SIG-M5 treated with dmso at 0.1 percent for 504 hours (cell line): ENCODE results near the gene HSPH1.
"Not testable (repeated sequence)": the region's sequence is repeated elsewhere in the genome, so short reads cannot be mapped to it uniquely, and the experiment has no call there.

Experiments used
- DNase-seq: peaks from one replicate; lab custom pipeline; 2025; ENCODE audit not compliant: unreplicated experiment; lab: John Stamatoyannopoulos, UW

The HSPH1 gene

GRCh38 chr13:31097911-31098434 is 63.7 kb downstream of the HSPH1 start:
- DNase-seq: not testable (repeated sequence)

- no peak for DNase-seq
These were observed 64.9 kb downstream of the HSPH1 start for GRCh38 chr13:31096654-31097302.

DNA sequence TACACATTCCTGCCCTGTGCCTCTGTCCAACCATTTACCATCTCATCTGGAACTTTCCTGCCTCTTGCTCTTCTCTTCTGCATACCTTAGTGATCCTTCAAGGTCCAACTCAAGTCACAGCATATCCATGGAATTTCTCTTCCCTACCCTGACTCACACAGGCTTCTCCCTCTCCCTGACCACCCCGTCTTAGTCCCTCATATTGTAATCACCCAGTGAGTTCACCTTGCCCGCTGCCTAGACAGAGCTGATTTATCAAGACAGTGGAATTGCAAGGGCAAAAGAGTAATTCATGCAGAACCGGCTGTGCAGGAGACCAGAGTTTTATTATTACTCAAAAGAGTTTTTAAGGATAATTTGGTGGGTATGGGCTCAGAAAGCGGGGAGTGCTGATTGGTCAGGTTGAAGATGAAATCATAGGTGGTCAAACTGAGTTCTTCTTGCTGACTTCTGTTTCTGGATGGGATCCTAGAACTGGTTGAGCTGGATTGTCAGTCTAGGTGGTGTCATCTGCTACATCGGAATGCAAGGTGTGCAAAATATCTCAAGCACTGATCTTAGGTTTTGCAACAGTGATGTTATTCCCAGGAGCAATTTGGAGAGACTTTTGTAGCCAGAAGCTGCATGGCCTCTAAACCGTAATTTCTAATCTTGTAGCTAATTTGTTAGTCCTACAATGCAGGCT is 67.2 kb downstream of the HSPH1 start:
- peak; percentile 46 for DNase-seq

- no peak for DNase-seq
These were observed 68.4 kb downstream of the HSPH1 start for GRCh38 chr13:31093145-31093885.

DNA sequence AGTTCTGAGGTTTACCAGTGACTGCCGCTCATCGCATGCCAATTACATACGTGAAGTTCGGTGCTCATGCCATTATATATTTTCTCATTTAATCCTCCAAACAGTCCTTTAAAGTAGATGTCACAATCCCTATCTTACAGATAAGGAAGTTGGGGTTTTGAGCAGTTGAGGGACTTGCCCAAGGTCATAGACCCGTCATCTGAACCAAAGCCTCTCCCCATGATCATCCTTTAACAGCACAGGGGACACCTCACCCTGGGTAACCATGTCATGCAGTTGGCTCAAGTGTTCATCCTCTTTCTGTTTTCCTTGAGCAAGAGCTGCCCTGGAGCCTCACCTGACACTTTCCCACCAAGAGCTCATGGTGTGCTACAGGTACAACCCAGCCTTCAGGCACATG is 69.1 kb downstream of the HSPH1 start:
- peak; percentile 50 for DNase-seq

DNA sequence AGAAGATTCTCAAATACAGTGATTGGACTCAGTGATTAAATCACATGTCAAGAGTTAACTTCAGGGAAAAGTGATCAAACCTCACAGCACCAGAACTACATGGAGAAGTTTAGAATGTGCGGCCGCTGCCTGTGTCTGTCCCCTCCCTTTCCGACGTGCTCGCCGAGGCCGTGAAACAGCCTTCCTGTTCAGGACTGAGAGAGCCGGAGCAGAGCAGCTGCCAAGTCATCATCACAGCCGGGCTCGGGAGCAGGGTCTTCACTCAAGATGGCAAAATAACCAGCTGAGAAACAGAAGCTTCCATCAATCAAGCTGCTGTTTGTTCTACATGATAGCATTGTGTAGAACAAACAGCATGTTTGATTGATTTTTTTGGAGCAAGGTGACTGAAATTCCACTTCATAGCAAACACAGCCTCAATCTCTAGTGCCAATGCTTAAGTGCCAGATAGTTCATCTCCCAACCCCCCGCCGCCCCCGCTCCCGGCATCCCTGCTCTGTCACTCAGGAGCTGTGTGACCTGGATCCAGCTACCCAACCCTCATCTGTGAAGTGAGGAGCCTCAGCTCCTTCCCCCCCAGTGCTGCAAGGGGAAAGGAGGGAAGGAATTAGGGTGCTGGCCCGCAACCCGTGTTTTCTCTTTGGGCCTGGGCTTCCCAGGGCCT is 70.6 kb downstream of the HSPH1 start:
- DNase-seq: no peak

GRCh38 chr13:31090096-31090495 is 71.6 kb downstream of the HSPH1 start:
- no peak for DNase-seq

- DNase-seq: no peak
These were observed 72.1 kb downstream of the HSPH1 start for GRCh38 chr13:31089649-31090048.

- DNase-seq: no peak
These were observed 72.8 kb downstream of the HSPH1 start for GRCh38 chr13:31088826-31089420.
